M059J (cell line): ENCODE data around the gene ALDH1B1. TPM values are rescaled to one million over a fixed set of nuclear protein-coding genes. Genes with fewer than 3 reads are reported as not detected.
A peak's percentile ranks its signal among the peaks of the same experiment; 100 is the strongest.
"Not testable (repeated sequence)": the region's sequence is repeated elsewhere in the genome, so short reads cannot be mapped to it uniquely, and the experiment has no call there.

Experiments used
- DNase-seq: peaks from one replicate; pipeline ENCODE4 v3.0.0-alpha.2; 2012; ENCODE audit warnings: low read depth
- total RNA-seq: library from RNA; depleted of rRNA; stranded (reverse); fragments of >200 nt; shearing (Covaris generic); gene quantifications from 2 replicates; pipeline ENCODE4 v1.2.3, GENCODE V29; 2014

Gene ALDH1B1
- total RNA-seq, 1 experiment from 2014 or later = 34.7 TPM

GRCh38 chr9:38361473-38361850 lies 31.0 kb upstream of the ALDH1B1 start:
- no peak for DNase-seq

- peak; percentile 82 for DNase-seq
Measured at GRCh38 chr9:38362852-38363588, 29.5 kb upstream of the ALDH1B1 start.

- DNase-seq = no peak
Measured at GRCh38 chr9:38363589-38363925, 28.9 kb upstream of the ALDH1B1 start.

GRCh38 chr9:38367898-38368297 lies 24.6 kb upstream of the ALDH1B1 start:
- DNase-seq = no peak

GRCh38 chr9:38368731-38369130 lies 23.8 kb upstream of the ALDH1B1 start:
- no peak for DNase-seq

GRCh38 chr9:38370176-38370575 lies 22.3 kb upstream of the ALDH1B1 start:
- peak; percentile 44 for DNase-seq

GRCh38 chr9:38371495-38371894 lies 21.0 kb upstream of the ALDH1B1 start:
- peak; percentile 68 for DNase-seq

GRCh38 chr9:38372762-38373619 lies 19.5 kb upstream of the ALDH1B1 start:
- DNase-seq = no peak

- DNase-seq = no peak
Measured at GRCh38 chr9:38373679-38374078, 18.8 kb upstream of the ALDH1B1 start.

GRCh38 chr9:38374847-38375571 lies 17.5 kb upstream of the ALDH1B1 start:
- no peak for DNase-seq

GRCh38 chr9:38375572-38375963 lies 16.9 kb upstream of the ALDH1B1 start:
- DNase-seq = no peak

- no peak for DNase-seq
Measured at GRCh38 chr9:38376021-38376670, 16.4 kb upstream of the ALDH1B1 start.

- not testable (repeated sequence) for DNase-seq
Measured at GRCh38 chr9:38377336-38378083, 15.0 kb upstream of the ALDH1B1 start.

GRCh38 chr9:38380230-38380871 lies 12.2 kb upstream of the ALDH1B1 start:
- DNase-seq = peak; percentile 69

- no peak for DNase-seq
Measured at GRCh38 chr9:38380872-38381534, 11.5 kb upstream of the ALDH1B1 start.

GRCh38 chr9:38382141-38382540 lies 10.4 kb upstream of the ALDH1B1 start:
- DNase-seq = no peak

GRCh38 chr9:38384990-38385848 lies 7.3 kb upstream of the ALDH1B1 start:
- peak; percentile 20 for DNase-seq

GRCh38 chr9:38385896-38386295 lies 6.6 kb upstream of the ALDH1B1 start:
- no peak for DNase-seq

GRCh38 chr9:38386319-38386895 lies 6.1 kb upstream of the ALDH1B1 start:
- no peak for DNase-seq
